Measurements from ENCODE around the gene RTN3. TPM values are rescaled to one million over a fixed set of nuclear protein-coding genes. Genes with fewer than 3 reads are reported as not detected.

The RTN3 gene
- total RNA-seq, 2 experiments from 2014 or later, result 34.0 to 69.3 TPM

DNA sequence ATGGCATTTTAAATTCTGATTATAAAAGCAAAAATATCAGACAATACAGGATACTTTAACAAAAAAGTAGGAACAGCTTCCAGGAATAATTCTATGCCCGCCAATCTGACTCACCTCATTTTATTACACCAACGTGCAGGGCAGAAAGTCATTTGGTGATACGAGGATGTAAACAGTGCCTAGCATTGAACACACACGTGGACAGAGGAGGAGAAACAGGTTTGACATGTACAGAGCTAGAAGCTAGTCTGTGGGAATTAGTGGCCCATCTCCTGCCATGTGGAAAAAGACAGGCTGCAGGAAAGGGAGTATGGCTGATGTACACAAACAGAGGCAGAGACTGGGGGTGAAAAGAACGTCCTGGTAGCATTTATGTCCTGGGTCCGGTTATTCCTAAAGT, 123.0 kb downstream of the RTN3 start:
- Histone ChIP-seq H3K79me2 (ENCODE audit: insufficient read depth, low read depth, low read length) (no peaks in the 10 kb centered on the region), H3K4me3 (ENCODE audit: low read depth, low read length, poor library complexity, severe bottlenecking) (no peak overlapping the region), H3K36me3 (ENCODE audit: insufficient read depth, low read length) (no peaks in the 10 kb centered on the region), H3K9me3 (ENCODE audit: low read length) (no peaks in the 10 kb centered on the region), H4K20me1 (ENCODE audit: insufficient read depth, low read length) (no peaks in the 10 kb centered on the region), H3K4me2 (ENCODE audit: low read length) (no peak overlapping the region), H2AFZ (ENCODE audit: low read length) (no peak overlapping the region), H3K27ac (ENCODE audit: low read depth, low read length, poor library complexity, severe bottlenecking) (no peak overlapping the region), H3K4me1 (ENCODE audit: insufficient read depth, low read length, poor library complexity, severe bottlenecking) (no peaks in the 10 kb centered on the region), H3K9me2 (ENCODE audit: insufficient read depth, low read length) (no peaks in the 10 kb centered on the region)
- POLR2A ChIA-PET, result no interaction called here
- no TSS peak for BruUV-seq (replicated peaks)
- CTCF ChIA-PET (ENCODE audit: unreplicated experiment), result no interaction called here
- intact Hi-C loops (cut with micrococcal nuclease; ENCODE audit: unreplicated experiment), result no loop called here
- DNase-seq (ENCODE audit: low spot score), result no peak
- TF ChIP-seq EZH2phosphoT487 (IDR thresholded peaks at IDR 0.05; ENCODE audit: borderline replicate concordance, low read depth, low read length), result no peak
- TF ChIP-seq, protein P1, sequence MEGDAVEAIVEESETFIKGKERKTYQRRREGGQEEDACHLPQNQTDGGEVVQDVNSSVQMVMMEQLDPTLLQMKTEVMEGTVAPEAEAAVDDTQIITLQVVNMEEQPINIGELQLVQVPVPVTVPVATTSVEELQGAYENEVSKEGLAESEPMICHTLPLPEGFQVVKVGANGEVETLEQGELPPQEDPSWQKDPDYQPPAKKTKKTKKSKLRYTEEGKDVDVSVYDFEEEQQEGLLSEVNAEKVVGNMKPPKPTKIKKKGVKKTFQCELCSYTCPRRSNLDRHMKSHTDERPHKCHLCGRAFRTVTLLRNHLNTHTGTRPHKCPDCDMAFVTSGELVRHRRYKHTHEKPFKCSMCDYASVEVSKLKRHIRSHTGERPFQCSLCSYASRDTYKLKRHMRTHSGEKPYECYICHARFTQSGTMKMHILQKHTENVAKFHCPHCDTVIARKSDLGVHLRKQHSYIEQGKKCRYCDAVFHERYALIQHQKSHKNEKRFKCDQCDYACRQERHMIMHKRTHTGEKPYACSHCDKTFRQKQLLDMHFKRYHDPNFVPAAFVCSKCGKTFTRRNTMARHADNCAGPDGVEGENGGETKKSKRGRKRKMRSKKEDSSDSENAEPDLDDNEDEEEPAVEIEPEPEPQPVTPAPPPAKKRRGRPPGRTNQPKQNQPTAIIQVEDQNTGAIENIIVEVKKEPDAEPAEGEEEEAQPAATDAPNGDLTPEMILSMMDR (conservative IDR thresholded peaks at IDR 0.05; ENCODE audit: low read length), result no peak

DNA sequence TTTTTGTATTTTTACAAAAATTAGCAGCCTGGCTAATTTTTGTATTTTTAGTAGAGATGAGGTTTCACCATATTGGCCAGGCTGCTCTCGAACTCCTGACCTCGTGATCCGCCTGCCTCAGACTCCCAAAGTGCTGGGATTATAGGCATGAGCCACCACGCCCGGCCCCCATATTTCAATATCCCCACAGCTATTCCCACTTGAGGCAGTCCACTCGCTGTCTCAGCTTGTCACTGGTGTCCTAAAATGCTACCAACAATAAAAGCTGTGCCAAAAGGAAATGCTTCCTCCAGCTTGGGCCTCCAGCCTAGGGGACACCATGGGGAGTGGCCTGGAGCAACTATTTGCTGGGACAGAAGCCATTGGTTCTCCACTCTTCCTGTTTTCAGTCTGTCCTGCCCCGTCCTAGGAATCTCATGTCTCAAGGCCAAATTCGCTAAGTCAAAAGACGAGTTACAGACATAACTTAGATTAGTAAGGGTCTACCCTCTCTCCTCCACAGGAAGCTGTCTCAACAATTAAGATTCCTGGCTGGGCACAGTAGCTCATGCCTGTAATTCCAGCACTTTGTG, 124.6 kb downstream of the RTN3 start:
- DNase-seq (ENCODE audit: low spot score), result no peak
- ChIA-PET POLR2A (no interaction called here), CTCF (ENCODE audit: unreplicated experiment) (no interaction called here)
- no peak overlapping the region for H3K27ac ChIP-seq (ENCODE audit: low read depth, low read length, poor library complexity, severe bottlenecking)
- H3K79me2 ChIP-seq (ENCODE audit: insufficient read depth, low read depth, low read length), result no peaks in the 10 kb centered on the region
- H3K9me3 ChIP-seq (ENCODE audit: low read length), result no peaks in the 10 kb centered on the region
- intact Hi-C loops (cut with micrococcal nuclease; ENCODE audit: unreplicated experiment), result no loop called here
- no peak overlapping the region for H3K4me2 ChIP-seq (ENCODE audit: low read length)
- no peaks in the 10 kb centered on the region for H4K20me1 ChIP-seq (ENCODE audit: insufficient read depth, low read length)
- H3K4me3 ChIP-seq (ENCODE audit: low read depth, low read length, poor library complexity, severe bottlenecking), result no peak overlapping the region
- no peak overlapping the region for H2AFZ ChIP-seq (ENCODE audit: low read length)
- H3K9me2 ChIP-seq (ENCODE audit: insufficient read depth, low read length), result no peaks in the 10 kb centered on the region
- H3K4me1 ChIP-seq (ENCODE audit: insufficient read depth, low read length, poor library complexity, severe bottlenecking), result no peaks in the 10 kb centered on the region
- no TSS peak for BruUV-seq (replicated peaks)
- TF ChIP-seq, protein P1 (conservative IDR thresholded peaks at IDR 0.05; ENCODE audit: low read length), result no peak
- H3K36me3 ChIP-seq (ENCODE audit: insufficient read depth, low read length), result no peaks in the 10 kb centered on the region

Small RNA genes within 50 kb of the gene (small RNA-seq; reads per million reads assigned to genes)
- gene AP000753.3, result not detected
- not detected for gene RN7SL596P

Other genes with a start within 250 kb of the RTN3 start
- gene PLAAT5, start 190.3 kb upstream of the RTN3 start, total RNA-seq (2014; rRNA removed; shearing (Covaris generic)), result not detected in 2 replicates
- not detected in 2 replicates for gene PLAAT5, start 190.3 kb upstream of the RTN3 start, total RNA-seq (2022)
- gene LGALS12, start 175.4 kb upstream of the RTN3 start, total RNA-seq (2014; rRNA removed; shearing (Covaris generic)), result not detected in 2 replicates
- gene LGALS12, start 175.4 kb upstream of the RTN3 start, total RNA-seq (2022), result not detected in 2 replicates
- gene PLAAT4, start 144.7 kb upstream of the RTN3 start, total RNA-seq (2014; rRNA removed; shearing (Covaris generic)), result 6.5 and 6.8 TPM in 2 replicates
- gene PLAAT4, start 144.7 kb upstream of the RTN3 start, total RNA-seq (2022), result 1.3 and 1.4 TPM in 2 replicates
- gene PLAAT2, start 118.1 kb upstream of the RTN3 start, total RNA-seq (2014; rRNA removed; shearing (Covaris generic)), result not detected in 2 replicates
- not detected in 2 replicates for gene PLAAT2, start 118.1 kb upstream of the RTN3 start, total RNA-seq (2022)
- gene PLAAT3, start 67.1 kb upstream of the RTN3 start, total RNA-seq (2014; rRNA removed; shearing (Covaris generic)), result not detected in 2 replicates
- 0.70 TPM in 1 of 2 replicates, not detected in the other for gene PLAAT3, start 67.1 kb upstream of the RTN3 start, total RNA-seq (2022)
- gene ATL3, start 10.1 kb upstream of the RTN3 start, total RNA-seq (2014; rRNA removed; shearing (Covaris generic)), result 15.7 and 23.2 TPM in 2 replicates
- 35.7 and 37.9 TPM in 2 replicates for gene ATL3, start 10.1 kb upstream of the RTN3 start, total RNA-seq (2022)
- 6.8 and 10.3 TPM in 2 replicates for gene ZFTA, start 87.3 kb downstream of the RTN3 start, total RNA-seq (2014; rRNA removed; shearing (Covaris generic))
- 12.7 TPM in 2 replicates for gene ZFTA, start 87.3 kb downstream of the RTN3 start, total RNA-seq (2022)
- gene SPINDOC, start 132.0 kb downstream of the RTN3 start, total RNA-seq (2014; rRNA removed; shearing (Covaris generic)), result 57.9 and 71.1 TPM in 2 replicates
- 81.6 and 81.8 TPM in 2 replicates for gene SPINDOC, start 132.0 kb downstream of the RTN3 start, total RNA-seq (2022)
- gene MARK2, start 157.6 kb downstream of the RTN3 start, total RNA-seq (2014; rRNA removed; shearing (Covaris generic)), result 20.8 and 22.7 TPM in 2 replicates
- gene MARK2, start 157.6 kb downstream of the RTN3 start, total RNA-seq (2022), result 40.1 and 45.4 TPM in 2 replicates
- gene RCOR2, start 235.7 kb downstream of the RTN3 start, total RNA-seq (2014; rRNA removed; shearing (Covaris generic)), result 2.1 and 2.4 TPM in 2 replicates
- 2.4 and 3.2 TPM in 2 replicates for gene RCOR2, start 235.7 kb downstream of the RTN3 start, total RNA-seq (2022)

All from OCI-LY7 (cell line).